Activated naive CD8-positive, alpha-beta T cell treated with anti-CD3 and anti-CD28 coated beads, Interleukin-2, amount 50 U/mL, for 24 hours (primary cell): ENCODE measurements around the gene PDE5A.
"Not testable (repeated sequence)": the region's sequence is repeated elsewhere in the genome, so short reads cannot be mapped to it uniquely, and the experiment has no call there.

Source experiments
- ATAC-seq: fragments of 150-1000 bp; cut with Tn5 transposase; one replicate; pipeline ENCODE4 v1.10.0; 2021
- DNase-seq: peaks from one replicate; pipeline ENCODE4 v3.0.0; 2021
- H3K27ac Mint-ChIP-seq: one replicate; pipeline ENCODE4 v1.8.0; 2021; ENCODE audit warnings: mild to moderate bottlenecking, mixed read lengths
- H3K27me3 Mint-ChIP-seq: one replicate; pipeline ENCODE4 v1.8.0; 2021; ENCODE audit warnings: mixed read lengths
- H3K36me3 Mint-ChIP-seq: one replicate; pipeline ENCODE4 v1.8.0; 2021; ENCODE audit warnings: low read depth, mixed read lengths
- H3K4me1 Mint-ChIP-seq: one replicate; pipeline ENCODE4 v1.8.0; 2021; ENCODE audit warnings: mixed read lengths
- H3K4me3 Mint-ChIP-seq: one replicate; pipeline ENCODE4 v1.8.0; 2021; ENCODE audit warnings: mild to moderate bottlenecking, moderate library complexity, mixed read lengths
- H3K9me3 Mint-ChIP-seq: one replicate; pipeline ENCODE4 v1.8.0; 2021; ENCODE audit warnings: mixed read lengths

Gene PDE5A

DNA sequence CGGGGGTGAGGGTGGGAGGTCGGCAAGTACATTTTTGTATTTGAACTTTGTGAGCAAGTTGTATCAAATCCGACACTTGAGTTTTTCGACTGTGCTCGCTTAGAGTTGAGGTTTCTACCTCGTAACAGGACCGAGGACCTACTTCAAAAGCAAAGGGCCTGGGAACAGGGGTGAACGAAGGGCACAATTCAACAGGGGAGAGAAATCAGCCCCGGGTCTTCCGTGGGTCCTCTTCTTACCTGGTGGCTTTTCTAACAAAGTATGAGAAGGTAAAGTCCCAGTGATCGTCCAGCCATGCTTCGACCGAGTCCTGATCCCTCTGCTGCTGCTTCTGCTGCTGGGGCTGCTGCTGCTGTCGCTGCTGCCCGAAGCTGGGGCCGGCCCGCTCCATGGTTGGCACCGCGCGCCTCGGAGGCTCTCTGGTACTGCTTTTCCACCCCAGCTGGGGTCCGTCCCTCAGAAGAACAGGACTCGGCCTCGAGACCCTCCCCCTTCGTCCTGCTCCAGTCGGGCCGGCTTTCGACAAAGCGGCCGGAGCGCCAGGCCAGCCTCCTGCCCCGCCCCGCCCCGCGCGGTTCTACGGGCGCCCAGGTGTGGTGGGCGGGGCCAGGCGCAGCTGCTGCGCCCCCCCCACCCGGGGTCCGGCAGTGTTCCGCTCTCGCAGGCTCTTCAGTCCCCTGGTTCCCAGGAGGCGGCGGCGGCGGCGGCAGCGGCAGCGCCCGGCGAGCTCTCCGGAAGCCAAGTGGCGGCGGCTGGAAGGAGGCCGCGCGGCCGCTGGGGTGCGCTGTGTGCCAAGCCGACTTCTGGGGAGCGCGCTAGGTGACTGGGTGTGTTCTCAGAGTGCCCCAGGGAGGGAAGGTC is at the start of gene PDE5A:
Gene PDE5A, minus strand, starts transcription at position 524 of the 861 bp plus-strand sequence. Its CDS starts 133 bp downstream, at position 391.
- Mint-ChIP-seq H3K27ac (no peak within 1 kb of the TSS), H3K9me3 (no peaks in the 10 kb centered on the region)
- DNase-seq = peak; percentile 83

DNA sequence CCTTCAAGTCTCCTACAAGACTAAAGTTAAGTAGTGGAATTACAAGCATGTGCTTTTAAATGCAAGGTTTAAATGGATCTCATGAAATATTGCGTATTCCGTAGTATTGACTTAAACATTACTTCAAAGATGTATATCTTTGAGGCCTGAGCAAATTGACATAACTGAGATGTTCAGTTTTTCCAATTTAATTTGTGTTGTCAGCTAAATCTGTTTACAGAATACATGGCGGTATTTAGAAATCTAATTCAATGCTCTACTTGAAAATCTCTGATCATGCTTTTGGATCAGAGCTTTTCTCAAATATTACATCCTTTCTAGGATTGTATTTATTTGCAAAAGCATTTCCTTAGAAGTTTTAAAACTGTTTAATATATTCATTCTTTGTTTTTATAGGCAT is 47.5 kb upstream of the PDE5A start:
- Mint-ChIP-seq H3K4me1 (no peaks in the 10 kb centered on the region), H3K27me3 (peaks cover 5% of the 10 kb centered on the region), H3K36me3 (no peaks in the 10 kb centered on the region), H3K27ac (no peak overlapping the region), H3K4me3 (no peak overlapping the region), H3K9me3 (no peaks in the 10 kb centered on the region)
- ATAC-seq (no peak), DNase-seq (no peak)

More for the DNA sequence above, at the start of gene PDE5A:
- Mint-ChIP-seq H3K4me1 (peaks cover 17% of the 10 kb centered on the region), H3K4me3 (peak within 1 kb of the TSS; percentile 79), H3K36me3 (no peaks in the 10 kb centered on the region), H3K27me3 (peaks cover 40% of the 10 kb centered on the region)
- ATAC-seq = peak; percentile 96

DNA sequence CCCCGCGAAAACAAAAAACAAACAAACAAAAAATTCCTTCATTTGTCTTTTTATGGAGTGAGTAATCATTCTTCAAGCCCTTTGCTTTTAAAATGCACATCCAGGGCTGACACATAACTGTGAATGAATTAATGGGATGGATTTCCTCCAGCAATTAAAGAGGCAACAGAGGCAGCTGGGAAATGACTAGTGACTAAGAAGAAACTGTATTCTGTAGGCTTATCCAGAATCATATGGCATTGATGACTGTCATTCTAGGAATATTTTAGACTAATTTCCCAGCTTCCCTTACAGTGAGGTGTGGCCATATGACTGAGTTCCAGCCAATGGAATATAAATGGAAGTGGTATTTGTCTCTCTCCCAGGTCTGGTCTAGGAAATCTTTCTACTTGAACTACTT is 46.8 kb upstream of the PDE5A start:
- H3K9me3 Mint-ChIP-seq = no peaks in the 10 kb centered on the region
- peaks cover 2% of the 10 kb centered on the region for H3K27me3 Mint-ChIP-seq
- no peaks in the 10 kb centered on the region for H3K4me1 Mint-ChIP-seq
- H3K36me3 Mint-ChIP-seq = no peaks in the 10 kb centered on the region
- ATAC-seq (no peak), DNase-seq (no peak)
- no peak overlapping the region for H3K27ac Mint-ChIP-seq
- H3K4me3 Mint-ChIP-seq = no peak overlapping the region

GRCh38 chr4:119672938-119673337 is 44.3 kb upstream of the PDE5A start:
- no peaks in the 10 kb centered on the region for H3K36me3 Mint-ChIP-seq
- no peaks in the 10 kb centered on the region for H3K9me3 Mint-ChIP-seq
- ATAC-seq (no peak), DNase-seq (no peak)
- no peak overlapping the region for H3K4me3 Mint-ChIP-seq
- H3K27ac Mint-ChIP-seq = no peak overlapping the region
- H3K27me3 Mint-ChIP-seq = peaks cover 2% of the 10 kb centered on the region
- no peaks in the 10 kb centered on the region for H3K4me1 Mint-ChIP-seq

DNA sequence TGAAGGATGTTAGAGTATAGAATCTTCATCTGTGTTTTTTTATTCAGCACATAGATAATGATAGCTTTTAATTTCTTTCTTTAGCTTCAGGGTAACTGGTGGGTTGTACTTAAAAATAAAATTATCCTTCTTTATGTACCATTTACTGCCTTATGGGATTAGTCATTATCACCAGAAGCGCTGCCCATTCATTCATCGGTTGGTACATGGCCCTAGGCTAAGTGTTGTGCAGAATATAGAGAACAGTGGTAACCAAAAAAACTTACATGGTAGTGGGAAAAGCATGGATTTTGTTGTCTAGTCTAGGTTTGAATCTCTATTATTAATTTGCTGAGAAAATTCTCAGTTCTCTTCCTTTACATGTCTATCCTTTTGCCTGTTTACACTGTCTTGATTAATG is 43.5 kb upstream of the PDE5A start:
- Mint-ChIP-seq H3K36me3 (no peaks in the 10 kb centered on the region), H3K27me3 (peaks cover 2% of the 10 kb centered on the region), H3K4me3 (no peak overlapping the region), H3K4me1 (no peaks in the 10 kb centered on the region), H3K27ac (no peak overlapping the region), H3K9me3 (no peaks in the 10 kb centered on the region)
- ATAC-seq (no peak), DNase-seq (no peak)

DNA sequence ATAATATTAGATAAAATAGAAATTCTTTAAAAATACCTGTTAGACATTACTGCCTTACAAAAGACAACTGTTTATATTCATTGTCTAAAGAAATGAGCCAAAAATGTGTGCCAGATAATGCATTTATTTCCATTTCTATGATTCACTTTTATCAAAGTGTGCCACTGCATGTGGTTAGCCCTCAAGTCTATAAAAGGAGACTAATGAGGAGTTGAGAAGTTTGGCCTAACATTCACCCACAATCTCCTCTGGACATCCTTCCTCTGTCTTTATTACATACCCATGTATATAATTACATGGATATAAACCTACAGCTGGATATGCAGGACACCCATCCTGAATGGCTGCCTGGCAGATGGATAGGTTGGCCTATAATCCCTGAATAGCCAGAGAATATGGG is 42.6 kb upstream of the PDE5A start:
- peaks cover 2% of the 10 kb centered on the region for H3K27me3 Mint-ChIP-seq
- ATAC-seq (no peak), DNase-seq (no peak)
- no peak overlapping the region for H3K4me3 Mint-ChIP-seq
- H3K4me1 Mint-ChIP-seq = no peaks in the 10 kb centered on the region
- no peaks in the 10 kb centered on the region for H3K36me3 Mint-ChIP-seq
- no peak overlapping the region for H3K27ac Mint-ChIP-seq
- H3K9me3 Mint-ChIP-seq = no peaks in the 10 kb centered on the region

DNA sequence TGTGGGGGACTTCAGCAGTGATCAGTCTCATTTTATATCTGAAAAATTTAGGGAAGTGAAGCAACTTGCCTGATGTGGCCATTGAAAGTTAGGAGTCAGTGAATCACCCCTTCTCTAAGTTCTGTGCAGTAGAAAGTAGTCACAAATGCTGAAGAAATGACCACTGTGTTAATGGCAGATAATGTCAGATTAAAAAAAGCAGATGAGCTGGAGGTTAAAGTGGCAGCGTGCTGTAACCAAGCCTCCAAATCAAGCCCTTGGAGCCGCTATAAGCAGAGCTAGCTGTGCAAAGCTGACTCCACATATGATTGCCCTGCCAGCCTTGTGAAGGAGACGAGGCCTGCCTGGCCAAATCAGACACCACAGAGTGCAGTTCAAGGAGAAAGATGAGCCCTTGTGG is 39.2 kb upstream of the PDE5A start:
- H3K4me3 Mint-ChIP-seq = no peak overlapping the region
- no peak for DNase-seq
- no peak for ATAC-seq
- H3K27ac Mint-ChIP-seq = no peak overlapping the region
- H3K9me3 Mint-ChIP-seq = no peaks in the 10 kb centered on the region
- H3K36me3 Mint-ChIP-seq = no peaks in the 10 kb centered on the region
- peaks cover 2% of the 10 kb centered on the region for H3K27me3 Mint-ChIP-seq
- no peaks in the 10 kb centered on the region for H3K4me1 Mint-ChIP-seq

- no peak for DNase-seq
- Mint-ChIP-seq H3K9me3 (no peaks in the 10 kb centered on the region), H3K27ac (no peak overlapping the region), H3K36me3 (no peaks in the 10 kb centered on the region), H3K4me1 (no peaks in the 10 kb centered on the region), H3K27me3 (peaks cover 5% of the 10 kb centered on the region), H3K4me3 (no peak overlapping the region)
- no peak for ATAC-seq
Measured at GRCh38 chr4:119666653-119667091, 38.1 kb upstream of the PDE5A start.

DNA sequence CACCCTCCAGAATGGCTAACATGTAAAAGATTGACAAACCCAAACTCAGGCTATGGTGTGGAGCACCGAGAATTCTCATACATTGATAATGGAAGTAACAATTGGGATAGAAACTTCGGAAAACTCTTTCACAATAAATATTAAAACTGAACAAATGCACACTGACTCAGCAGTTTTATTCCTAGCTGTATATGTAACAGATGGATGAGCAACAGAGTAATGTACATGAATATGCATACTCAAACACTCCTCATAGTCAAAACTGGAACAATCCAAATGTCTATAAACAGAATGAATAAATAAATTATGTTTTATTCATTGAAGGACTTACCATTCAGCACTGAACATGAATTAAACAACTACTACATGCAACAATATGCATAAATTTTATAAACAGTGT is 37.1 kb upstream of the PDE5A start:
- H3K36me3 Mint-ChIP-seq = no peaks in the 10 kb centered on the region
- no peak for ATAC-seq
- no peaks in the 10 kb centered on the region for H3K9me3 Mint-ChIP-seq
- H3K27ac Mint-ChIP-seq = no peak overlapping the region
- H3K4me3 Mint-ChIP-seq = no peak overlapping the region
- peaks cover 7% of the 10 kb centered on the region for H3K27me3 Mint-ChIP-seq
- no peak for DNase-seq
- no peaks in the 10 kb centered on the region for H3K4me1 Mint-ChIP-seq

- Mint-ChIP-seq H3K27ac (no peak overlapping the region), H3K36me3 (no peaks in the 10 kb centered on the region), H3K27me3 (peaks cover 7% of the 10 kb centered on the region), H3K4me1 (no peaks in the 10 kb centered on the region), H3K4me3 (no peak overlapping the region), H3K9me3 (no peaks in the 10 kb centered on the region)
- ATAC-seq (no peak), DNase-seq (no peak)
Measured at GRCh38 chr4:119664168-119664907, 35.7 kb upstream of the PDE5A start.

GRCh38 chr4:119663160-119663788 is 34.7 kb upstream of the PDE5A start:
- DNase-seq = no peak
- Mint-ChIP-seq H3K9me3 (no peaks in the 10 kb centered on the region), H3K27me3 (peaks cover 10% of the 10 kb centered on the region), H3K4me1 (no peaks in the 10 kb centered on the region), H3K4me3 (no peak overlapping the region), H3K36me3 (no peaks in the 10 kb centered on the region), H3K27ac (no peak overlapping the region)
- ATAC-seq = no peak

GRCh38 chr4:119662612-119663011 is 34.0 kb upstream of the PDE5A start:
- not testable (repeated sequence) for ATAC-seq, H3K27ac Mint-ChIP-seq, H3K36me3 Mint-ChIP-seq, H3K4me1 Mint-ChIP-seq, H3K9me3 Mint-ChIP-seq, DNase-seq, H3K4me3 Mint-ChIP-seq
- peaks cover 11% of the 10 kb centered on the region for H3K27me3 Mint-ChIP-seq

GRCh38 chr4:119661231-119661630 is 32.6 kb upstream of the PDE5A start:
- DNase-seq (no peak), ATAC-seq (no peak)
- Mint-ChIP-seq H3K27ac (no peak overlapping the region), H3K36me3 (no peaks in the 10 kb centered on the region), H3K9me3 (no peaks in the 10 kb centered on the region), H3K4me1 (no peaks in the 10 kb centered on the region), H3K4me3 (no peak overlapping the region), H3K27me3 (peaks cover 11% of the 10 kb centered on the region)

- DNase-seq (no peak), ATAC-seq (no peak)
- Mint-ChIP-seq H3K27me3 (peaks cover 9% of the 10 kb centered on the region), H3K9me3 (no peaks in the 10 kb centered on the region), H3K4me3 (no peak overlapping the region), H3K4me1 (no peaks in the 10 kb centered on the region), H3K27ac (no peak overlapping the region), H3K36me3 (no peaks in the 10 kb centered on the region)
Measured at GRCh38 chr4:119659576-119659975, 31.0 kb upstream of the PDE5A start.
